Fibroblast of skin of right quadriceps (primary cell): ENCODE data around the gene ZFAND4.
"Not testable (repeated sequence)": the region's sequence is repeated elsewhere in the genome, so short reads cannot be mapped to it uniquely, and the experiment has no call there.

Experiments used
- DNase-seq: peaks from one replicate; pipeline ENCODE4 v3.0.0-alpha.2; 2013

The ZFAND4 gene

GRCh38 chr10:45672181-45673073 is at the start of gene ZFAND4:
Gene ZFAND4, minus strand, starts transcription at chr10:45672772. Its CDS starts 9,047 bp downstream, at chr10:45663725.
- DNase-seq, result peak; percentile 96

- DNase-seq, result not testable (repeated sequence)
These were observed 48.9 kb upstream of the ZFAND4 start for GRCh38 chr10:45721503-45721902.

- not testable (repeated sequence) for DNase-seq
These were observed 45.1 kb upstream of the ZFAND4 start for GRCh38 chr10:45717642-45718041.

DNA sequence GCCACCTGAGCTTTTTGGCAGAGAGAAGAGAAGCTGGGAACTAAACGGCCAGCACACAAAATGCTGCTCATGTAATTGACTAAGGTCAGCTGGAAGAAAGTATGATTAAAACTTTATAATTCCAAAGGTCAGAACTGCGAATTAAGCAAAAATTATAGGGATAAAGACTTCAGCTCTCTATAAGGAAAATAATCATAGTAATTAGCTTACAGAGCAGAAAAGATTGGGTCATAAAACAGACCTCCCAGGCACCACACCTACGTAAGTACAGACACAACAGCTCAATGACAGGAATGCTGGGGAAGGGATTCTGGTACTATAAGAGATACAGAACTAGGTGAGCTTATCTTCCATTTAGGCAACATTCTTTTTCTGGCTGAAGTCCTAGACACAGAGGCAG is 44.5 kb upstream of the ZFAND4 start:
- DNase-seq, result not testable (repeated sequence)

DNA sequence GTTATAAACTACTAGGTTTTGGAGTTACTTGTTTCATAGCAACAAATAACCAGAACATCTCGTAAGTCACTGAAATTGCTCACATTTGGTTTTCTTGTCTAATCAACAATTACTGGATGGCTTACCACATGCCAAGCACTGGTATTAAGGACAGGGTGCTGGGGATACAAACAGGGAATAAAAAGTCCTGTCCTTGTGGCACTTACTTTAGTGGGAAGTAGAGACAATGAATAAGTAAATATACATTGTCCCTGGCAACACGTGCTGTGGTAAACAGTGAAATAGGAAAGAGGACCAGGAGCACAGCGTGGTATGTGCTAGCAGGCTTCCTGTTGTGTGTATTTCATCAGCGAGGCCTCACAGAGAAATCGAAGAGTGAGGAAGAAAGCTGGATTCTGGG is 38.7 kb upstream of the ZFAND4 start:
- not testable (repeated sequence) for DNase-seq

- not testable (repeated sequence) for DNase-seq
These were observed 37.7 kb upstream of the ZFAND4 start for GRCh38 chr10:45710200-45710796.

DNA sequence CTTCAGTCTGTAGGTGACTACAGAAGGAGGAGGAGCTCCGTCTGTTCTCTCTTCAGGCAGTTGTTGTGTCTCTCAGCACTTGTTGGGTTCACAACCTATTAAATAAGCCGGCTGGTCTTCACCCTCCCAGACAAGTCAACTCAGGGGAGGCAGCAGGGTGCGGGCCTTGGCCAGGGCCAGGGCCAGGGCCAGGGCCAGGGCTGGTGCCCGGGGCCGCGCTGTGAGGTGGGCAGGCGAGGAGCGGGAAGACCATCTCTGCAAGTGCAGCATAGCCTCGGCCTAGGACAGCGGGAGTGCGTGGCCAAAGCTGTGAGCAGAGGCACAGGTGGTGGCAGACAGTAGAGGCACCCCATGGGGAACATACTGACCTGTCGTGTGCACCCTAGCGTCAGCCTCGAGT is 5.9 kb upstream of the ZFAND4 start:
- DNase-seq, result not testable (repeated sequence)

GRCh38 chr10:45675388-45675787 is 2.8 kb upstream of the ZFAND4 start:
- DNase-seq, result no peak

DNA sequence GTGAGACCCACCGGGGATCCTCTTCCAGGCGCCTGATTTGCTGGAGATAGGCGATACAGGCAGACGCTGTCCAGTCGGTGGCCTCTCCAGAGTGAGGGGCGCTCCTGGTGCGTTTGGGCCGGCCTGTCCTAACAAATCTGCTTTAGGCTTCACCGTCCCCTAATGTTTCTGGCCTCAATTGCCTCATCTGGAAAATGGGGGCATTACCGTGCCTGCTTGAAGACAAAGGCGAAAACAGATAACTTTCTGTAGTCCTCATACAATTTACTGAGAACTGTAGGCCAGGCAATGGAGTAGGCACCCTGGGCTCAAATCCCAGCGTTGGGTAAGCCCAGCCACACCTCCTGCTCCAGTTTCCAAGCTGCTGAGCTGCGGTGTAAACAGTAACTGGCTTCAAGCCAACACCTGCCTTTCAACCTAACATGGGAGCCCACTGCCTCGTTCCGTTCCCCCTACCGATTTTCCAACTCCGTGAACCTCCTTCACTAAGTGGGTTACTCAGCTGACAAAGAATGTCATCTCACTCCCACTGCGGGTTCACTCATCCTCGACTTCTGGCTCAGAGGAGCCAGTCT is 589 bp upstream of the ZFAND4 start:
- no peak for DNase-seq

DNA sequence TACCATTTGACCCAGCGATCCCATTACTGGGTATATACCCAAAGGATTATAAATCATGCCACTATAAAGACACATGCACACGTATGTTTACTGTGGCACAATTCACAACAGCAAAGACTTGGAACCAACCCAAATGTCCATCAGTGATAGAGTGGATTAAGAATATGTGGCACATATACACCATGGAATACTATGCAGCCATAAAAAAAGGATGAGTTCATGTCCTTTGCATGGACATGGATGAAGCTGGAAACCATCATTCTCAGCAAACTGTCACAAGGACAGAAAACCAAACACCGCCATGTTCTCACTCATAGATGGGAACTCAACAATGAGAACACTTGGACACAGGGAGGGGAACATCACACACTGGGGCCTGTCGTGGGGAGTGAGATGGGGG is 1.3 kb downstream of the ZFAND4 start:
- not testable (repeated sequence) for DNase-seq

- not testable (repeated sequence) for DNase-seq
These were observed 2.7 kb downstream of the ZFAND4 start for GRCh38 chr10:45669897-45670296.

- no peak for DNase-seq
These were observed 11.6 kb downstream of the ZFAND4 start for GRCh38 chr10:45660876-45661411.

GRCh38 chr10:45657033-45657926 is 15.3 kb downstream of the ZFAND4 start:
- DNase-seq, result no peak

GRCh38 chr10:45655219-45655618 is 17.4 kb downstream of the ZFAND4 start:
- no peak for DNase-seq

GRCh38 chr10:45654753-45655141 is 17.8 kb downstream of the ZFAND4 start:
- DNase-seq, result not testable (repeated sequence)

DNA sequence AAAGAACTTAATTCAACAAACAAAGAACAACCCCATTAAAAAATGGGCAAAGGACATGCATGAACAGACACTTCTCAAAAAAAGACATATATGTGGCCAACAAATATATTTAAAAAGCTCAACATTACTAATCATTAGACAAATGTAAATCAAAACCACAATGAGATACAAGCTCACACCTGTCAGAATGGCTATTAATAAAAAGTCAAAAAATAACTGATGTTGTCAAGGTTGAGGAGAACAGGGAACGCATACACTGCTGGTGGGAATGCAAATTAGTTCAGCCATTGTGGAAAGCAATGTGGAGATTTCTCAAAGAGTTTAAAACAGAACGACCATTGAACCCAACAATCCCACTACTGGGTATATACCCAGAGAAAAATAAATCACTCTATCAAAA is 19.1 kb downstream of the ZFAND4 start:
- DNase-seq, result no peak

- DNase-seq, result no peak
These were observed 20.1 kb downstream of the ZFAND4 start for GRCh38 chr10:45652511-45652910.

DNA sequence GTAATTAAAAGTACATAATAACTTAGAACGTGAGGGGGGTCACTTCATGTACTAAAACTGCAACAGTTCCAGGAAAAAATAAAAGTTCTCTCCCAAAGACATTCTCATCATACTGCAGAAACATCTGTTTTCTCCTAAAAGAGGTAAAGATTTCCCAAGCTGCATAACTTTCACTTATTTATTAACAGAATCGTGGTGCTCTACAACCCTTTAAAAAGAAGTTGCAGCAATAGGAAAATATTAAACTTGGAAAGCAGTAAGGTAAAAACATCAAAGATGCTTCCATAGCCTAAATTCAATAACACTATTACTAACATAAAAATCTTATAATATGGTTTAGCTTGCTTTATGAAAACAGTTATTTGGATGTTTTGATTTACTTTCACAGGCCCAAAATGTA is 23.3 kb downstream of the ZFAND4 start:
- no peak for DNase-seq

DNA sequence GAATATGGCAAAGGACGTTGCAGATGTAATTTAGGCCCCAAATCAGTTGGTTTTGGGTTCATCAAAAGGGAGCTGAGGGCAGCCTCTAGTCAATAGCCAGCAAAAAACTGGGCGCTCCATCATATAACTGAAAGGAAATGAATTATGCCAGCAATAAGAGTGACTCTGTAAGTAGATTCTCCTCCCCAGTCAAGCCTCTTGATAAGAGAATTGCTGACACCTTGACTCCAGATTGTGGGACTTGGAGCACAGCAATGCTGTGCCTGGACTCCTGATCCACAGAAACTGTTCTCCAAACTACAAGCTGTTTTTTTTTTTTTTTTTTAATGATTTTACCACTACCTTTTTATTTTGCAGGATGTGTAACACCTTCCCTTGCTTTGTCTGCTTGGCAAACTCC is 25.5 kb downstream of the ZFAND4 start:
- DNase-seq, result no peak

DNA sequence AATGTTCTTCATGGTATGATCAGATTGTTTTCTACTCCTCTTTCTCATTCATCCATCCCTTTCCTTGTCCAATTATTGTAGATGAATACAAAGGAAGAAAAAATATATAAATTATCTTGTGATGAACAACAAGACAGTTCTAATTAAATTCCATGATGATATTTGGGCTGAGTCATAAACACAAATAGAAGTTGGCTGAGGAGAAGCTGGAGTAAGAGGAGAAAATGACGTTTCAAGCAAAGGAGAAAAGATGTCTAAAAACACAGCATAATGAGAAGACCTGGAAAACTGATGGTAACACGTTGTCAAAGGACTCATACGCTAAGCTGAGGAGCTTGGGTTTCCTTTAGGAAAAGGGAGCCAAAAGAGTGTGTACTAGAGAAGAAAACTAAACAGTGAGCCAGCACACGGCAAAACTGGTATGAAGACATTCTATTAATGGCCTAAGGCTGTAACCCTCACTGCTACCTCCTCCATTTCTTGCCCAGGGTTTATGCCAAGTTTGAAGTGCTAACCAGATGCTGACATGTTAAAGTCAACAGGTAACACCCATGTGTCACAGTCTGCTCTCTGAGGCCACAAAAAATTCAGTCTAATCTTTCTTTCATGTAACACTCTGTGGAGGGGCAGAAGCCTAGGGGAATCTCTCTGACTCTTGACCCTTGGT is 26.1 kb downstream of the ZFAND4 start:
- DNase-seq, result no peak

DNA sequence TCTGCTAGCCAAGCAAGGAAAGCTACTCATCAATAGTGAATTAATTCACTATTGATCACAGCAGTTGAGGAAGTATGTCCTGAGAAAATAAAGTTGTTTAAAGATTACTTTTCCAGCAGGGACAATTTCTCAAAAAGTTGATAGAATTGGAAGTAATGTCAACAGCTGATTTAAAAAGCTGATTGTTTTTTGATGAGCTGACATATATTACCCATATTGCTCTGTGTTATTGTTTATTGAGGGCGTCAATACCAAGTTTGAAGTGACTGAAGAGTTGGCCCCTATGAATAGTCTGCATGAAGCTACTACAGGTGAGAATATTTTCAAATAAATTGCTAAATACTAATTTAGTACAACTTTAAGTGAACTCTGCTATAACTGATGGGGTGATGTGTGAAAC is 28.0 kb downstream of the ZFAND4 start:
- DNase-seq, result no peak

- DNase-seq, result no peak
These were observed 31.6 kb downstream of the ZFAND4 start for GRCh38 chr10:45640941-45641340.
